Progenitor cell of endocrine pancreas (in vitro differentiated cells): ENCODE measurements around the gene LRRC32. TPM values are rescaled to one million over a fixed set of nuclear protein-coding genes. Genes with fewer than 3 reads are reported as not detected.
"Not testable (repeated sequence)": the region's sequence is repeated elsewhere in the genome, so short reads cannot be mapped to it uniquely, and the experiment has no call there.

Experiments
- DNase-seq: peaks from one replicate; pipeline ENCODE4 v3.0.0; 2021; ENCODE audit warnings: low spot score; ENCODE audit not compliant: unreplicated experiment
- H3K27ac Mint-ChIP-seq: 2 replicates; pipeline ENCODE4 v1.8.0; 2021; ENCODE audit warnings: mild to moderate bottlenecking, moderate library complexity, mixed read lengths
- H3K27me3 Mint-ChIP-seq: 2 replicates; pipeline ENCODE4 v1.8.0; 2021; ENCODE audit warnings: mixed read lengths
- H3K36me3 Mint-ChIP-seq: 2 replicates; pipeline ENCODE4 v1.8.0; 2022; ENCODE audit warnings: mixed read lengths; ENCODE audit not compliant: insufficient read depth
- H3K4me1 Mint-ChIP-seq: 2 replicates; pipeline ENCODE4 v1.8.0; 2021; ENCODE audit warnings: low read depth, mixed read lengths
- H3K4me3 Mint-ChIP-seq: 2 replicates; pipeline ENCODE4 v1.8.0; 2021; ENCODE audit warnings: low read depth, mild to moderate bottlenecking, moderate library complexity, mixed read lengths
- H3K9me3 Mint-ChIP-seq: 2 replicates; pipeline ENCODE4 v1.8.0; 2021; ENCODE audit warnings: low read depth, mixed read lengths
- CTCF ChIP-seq: fragments of 200-600 bp; sonication (generic); IDR thresholded peaks from one replicate; pipeline ENCODE4 v1.5.0; 2021; ENCODE audit warnings: antibody characterized with exemption, mild to moderate bottlenecking; ENCODE audit not compliant: unreplicated experiment
- total RNA-seq: library from RNA; stranded (reverse); gene quantifications from 2 replicates; pipeline ENCODE4 v1.2.1, GENCODE V29; 2021

The LRRC32 gene
- total RNA-seq, 1 donor from 2014 or later, result 0.14 TPM

DNA sequence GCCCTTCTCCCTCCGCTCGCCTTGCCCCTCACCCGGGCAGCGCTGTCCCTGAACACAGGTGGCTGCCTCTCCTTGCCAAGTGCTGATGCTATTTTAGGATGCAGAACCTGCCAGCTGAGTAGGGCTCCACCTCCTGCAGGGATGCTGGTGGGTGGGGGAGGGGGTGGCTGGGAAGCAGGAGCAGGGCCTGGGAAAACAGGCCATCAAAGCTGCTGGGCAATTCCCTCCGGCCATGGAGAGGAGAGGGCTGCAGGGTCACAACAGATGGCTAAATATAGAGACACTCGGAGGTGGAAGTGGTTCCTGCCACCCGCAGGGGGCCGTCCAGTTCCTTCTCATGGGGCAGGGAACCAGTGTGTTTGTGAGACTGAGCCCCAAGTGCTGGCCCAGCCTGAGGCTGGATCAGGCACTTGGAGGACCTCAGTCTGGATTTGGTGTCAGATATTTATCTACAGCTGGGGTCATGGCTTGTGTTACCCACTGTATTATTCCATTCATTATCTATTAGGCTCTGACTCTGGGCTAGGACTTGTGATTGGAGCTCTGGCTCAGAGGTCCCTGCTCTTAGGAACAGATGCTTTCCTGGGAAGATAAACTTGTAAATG lies 59.6 kb downstream of the LRRC32 start:
- no peak for DNase-seq
- H3K27me3 Mint-ChIP-seq, result no peaks in the 10 kb centered on the region
- H3K4me1 Mint-ChIP-seq, result no peaks in the 10 kb centered on the region
- TF ChIP-seq CTCF, result no peak
- H3K9me3 Mint-ChIP-seq, result peaks cover 6% of the 10 kb centered on the region
- no peak overlapping the region for H3K4me3 Mint-ChIP-seq
- H3K27ac Mint-ChIP-seq, result no peak overlapping the region
- no peaks in the 10 kb centered on the region for H3K36me3 Mint-ChIP-seq

DNA sequence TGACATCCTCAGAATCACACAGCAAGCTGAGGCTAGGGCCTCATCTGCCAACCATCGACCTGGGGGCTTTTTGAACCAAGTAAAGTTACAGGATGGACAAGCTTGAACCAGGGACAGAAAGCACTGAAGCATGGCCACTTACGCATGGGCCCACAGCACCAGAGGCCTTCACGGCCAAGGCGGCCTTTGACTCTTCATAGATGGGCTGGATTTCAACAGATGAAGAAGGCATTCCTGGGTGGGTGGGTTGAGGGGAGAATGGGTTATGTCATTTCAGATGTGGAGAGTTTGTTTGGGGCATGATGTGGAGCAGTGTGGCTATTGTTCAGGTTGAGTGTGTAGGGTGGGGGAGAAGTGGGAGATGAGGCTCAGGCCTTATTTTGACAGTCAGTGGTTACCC lies 60.2 kb downstream of the LRRC32 start:
- Mint-ChIP-seq H3K9me3 (peaks cover 6% of the 10 kb centered on the region), H3K4me3 (no peak overlapping the region), H3K4me1 (no peaks in the 10 kb centered on the region), H3K36me3 (no peaks in the 10 kb centered on the region), H3K27ac (no peak overlapping the region), H3K27me3 (no peaks in the 10 kb centered on the region)
- no peak for DNase-seq
- no peak for TF ChIP-seq CTCF

GRCh38 chr11:76609736-76610370 lies 60.7 kb downstream of the LRRC32 start:
- peaks cover 6% of the 10 kb centered on the region for H3K9me3 Mint-ChIP-seq
- no peak overlapping the region for H3K4me3 Mint-ChIP-seq
- no peak for TF ChIP-seq CTCF
- no peaks in the 10 kb centered on the region for H3K36me3 Mint-ChIP-seq
- no peak overlapping the region for H3K27ac Mint-ChIP-seq
- no peaks in the 10 kb centered on the region for H3K27me3 Mint-ChIP-seq
- DNase-seq, result no peak
- no peaks in the 10 kb centered on the region for H3K4me1 Mint-ChIP-seq

DNA sequence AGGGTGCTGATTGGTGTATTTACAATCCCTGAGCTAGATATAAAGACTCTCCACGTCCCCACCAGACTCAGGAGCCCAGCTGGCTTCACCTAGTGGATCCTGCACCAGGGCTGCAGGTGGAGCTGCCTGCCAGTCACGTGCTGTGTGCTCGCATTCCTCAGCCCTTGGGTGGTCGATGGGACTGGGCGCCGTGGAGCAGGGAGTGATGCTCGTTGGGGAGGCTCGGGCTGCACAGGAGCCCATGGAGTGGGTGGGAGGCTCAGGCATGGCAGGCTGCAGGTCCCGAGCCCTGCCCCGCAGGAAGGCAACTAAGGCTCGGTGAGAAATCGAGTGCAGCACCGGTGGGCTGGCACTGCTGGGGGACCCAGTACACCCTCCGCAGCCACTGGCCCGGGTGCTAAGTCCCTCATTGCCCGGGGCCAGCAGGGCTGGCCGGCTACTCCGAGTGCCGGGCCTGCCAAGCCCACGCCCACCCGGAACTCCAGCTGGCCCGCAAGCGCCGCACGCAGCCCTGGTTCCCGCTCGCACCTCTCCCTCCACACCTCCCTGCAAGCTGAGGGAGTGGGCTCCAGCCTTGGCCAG lies 61.6 kb downstream of the LRRC32 start:
- not testable (repeated sequence) for H3K36me3 Mint-ChIP-seq, H3K27ac Mint-ChIP-seq, H3K9me3 Mint-ChIP-seq, DNase-seq, H3K27me3 Mint-ChIP-seq, H3K4me1 Mint-ChIP-seq, H3K4me3 Mint-ChIP-seq

DNA sequence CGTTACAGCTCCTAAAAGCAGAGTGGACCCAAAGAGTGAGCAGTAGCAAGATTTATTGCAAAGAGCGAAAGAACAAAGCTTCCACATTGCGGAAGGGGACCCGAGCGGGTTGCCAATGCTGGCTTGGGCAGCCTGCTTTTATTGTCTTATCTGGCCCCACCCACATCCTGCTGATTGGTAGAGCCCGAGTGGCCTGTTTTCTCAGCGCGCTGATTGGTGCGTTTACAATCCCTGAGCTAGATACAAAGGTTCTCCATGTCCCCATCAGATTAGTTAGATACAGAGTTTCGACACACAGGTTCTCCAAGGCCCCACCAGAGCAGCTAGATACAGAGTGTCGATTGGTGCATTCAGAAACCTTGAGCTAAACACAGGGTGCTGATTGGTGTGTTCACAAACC lies 62.3 kb downstream of the LRRC32 start:
- not testable (repeated sequence) for H3K27ac Mint-ChIP-seq, DNase-seq, H3K9me3 Mint-ChIP-seq, H3K27me3 Mint-ChIP-seq, H3K4me3 Mint-ChIP-seq, H3K4me1 Mint-ChIP-seq, H3K36me3 Mint-ChIP-seq

Other genes with a start within 250 kb of the LRRC32 start
- 42.3 and 43.3 TPM in 2 replicates for gene EMSY, start 225.7 kb downstream of the LRRC32 start, total RNA-seq
- gene TSKU, start 112.6 kb upstream of the LRRC32 start, total RNA-seq, result 27.1 and 29.8 TPM in 2 replicates
- gene ACER3, start 190.2 kb upstream of the LRRC32 start, total RNA-seq, result 14.7 and 22.3 TPM in 2 replicates